ENCODE measurements around the gene TMEM191C.
"Not testable (repeated sequence)": the region's sequence is repeated elsewhere in the genome, so short reads cannot be mapped to it uniquely, and the experiment has no call there.

TMEM191C gene

DNA sequence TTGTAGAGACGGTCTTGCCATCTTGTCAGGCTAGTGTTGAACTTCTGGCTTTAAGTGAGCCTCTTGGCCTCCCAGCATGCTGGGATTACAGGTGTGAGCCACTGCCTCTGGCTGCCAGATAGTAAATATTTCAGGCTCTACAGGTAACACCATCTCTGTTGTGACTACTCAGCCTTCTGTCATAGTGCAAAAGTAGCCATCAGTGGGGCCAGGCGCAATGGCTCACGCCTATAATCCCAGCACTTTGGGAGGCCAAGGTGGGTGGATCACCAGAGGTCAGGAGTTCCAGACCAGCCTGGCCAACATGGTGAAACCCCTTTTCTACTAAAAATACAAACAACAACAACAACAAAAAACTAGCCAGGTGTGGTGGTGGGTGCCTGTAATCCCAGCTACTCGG lies 14.5 kb upstream of the TMEM191C start:
- H3K27ac ChIP-seq (ENCODE audit: insufficient read depth, low read length, poor library complexity, severe bottlenecking); H3K4me1 ChIP-seq (ENCODE audit: control insufficient read depth, insufficient read depth, low read length, poor library complexity, severe bottlenecking); H3K4me3 ChIP-seq (ENCODE audit: insufficient read depth, low read depth, low read length, poor library complexity, severe bottlenecking); H3K36me3 ChIP-seq (ENCODE audit: control insufficient read depth, insufficient read depth, low read length); H3K27me3 ChIP-seq (replicated peaks; ENCODE audit: control insufficient read depth, insufficient read depth, low read length, poor library complexity, severe bottlenecking); DNase-seq; H3K9me3 ChIP-seq (ENCODE audit: control insufficient read depth, low read length): not testable (repeated sequence)

DNA sequence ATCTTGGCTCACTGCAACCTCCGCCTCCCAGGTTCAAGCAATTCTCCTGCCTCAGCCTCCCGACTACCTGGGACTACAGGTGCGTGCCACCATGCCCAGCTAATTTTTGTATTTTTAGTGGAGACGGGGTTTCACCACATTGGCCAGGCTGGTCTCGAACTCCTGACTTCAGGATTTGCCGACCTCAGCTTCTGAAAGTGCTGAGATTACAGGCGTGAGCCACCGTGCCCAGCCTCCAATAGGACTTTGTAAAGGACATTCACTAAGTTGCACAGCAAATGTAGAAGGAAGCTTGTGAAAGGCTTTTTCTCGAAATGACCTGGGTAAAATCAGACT lies 12.2 kb upstream of the TMEM191C start:
- not testable (repeated sequence) for H3K36me3 ChIP-seq (ENCODE audit: control insufficient read depth, insufficient read depth, low read length); H3K27me3 ChIP-seq (replicated peaks; ENCODE audit: control insufficient read depth, insufficient read depth, low read length, poor library complexity, severe bottlenecking); H3K9me3 ChIP-seq (ENCODE audit: control insufficient read depth, low read length); H3K4me3 ChIP-seq (ENCODE audit: insufficient read depth, low read depth, low read length, poor library complexity, severe bottlenecking); DNase-seq; H3K4me1 ChIP-seq (ENCODE audit: control insufficient read depth, insufficient read depth, low read length, poor library complexity, severe bottlenecking); H3K27ac ChIP-seq (ENCODE audit: insufficient read depth, low read length, poor library complexity, severe bottlenecking)

DNA sequence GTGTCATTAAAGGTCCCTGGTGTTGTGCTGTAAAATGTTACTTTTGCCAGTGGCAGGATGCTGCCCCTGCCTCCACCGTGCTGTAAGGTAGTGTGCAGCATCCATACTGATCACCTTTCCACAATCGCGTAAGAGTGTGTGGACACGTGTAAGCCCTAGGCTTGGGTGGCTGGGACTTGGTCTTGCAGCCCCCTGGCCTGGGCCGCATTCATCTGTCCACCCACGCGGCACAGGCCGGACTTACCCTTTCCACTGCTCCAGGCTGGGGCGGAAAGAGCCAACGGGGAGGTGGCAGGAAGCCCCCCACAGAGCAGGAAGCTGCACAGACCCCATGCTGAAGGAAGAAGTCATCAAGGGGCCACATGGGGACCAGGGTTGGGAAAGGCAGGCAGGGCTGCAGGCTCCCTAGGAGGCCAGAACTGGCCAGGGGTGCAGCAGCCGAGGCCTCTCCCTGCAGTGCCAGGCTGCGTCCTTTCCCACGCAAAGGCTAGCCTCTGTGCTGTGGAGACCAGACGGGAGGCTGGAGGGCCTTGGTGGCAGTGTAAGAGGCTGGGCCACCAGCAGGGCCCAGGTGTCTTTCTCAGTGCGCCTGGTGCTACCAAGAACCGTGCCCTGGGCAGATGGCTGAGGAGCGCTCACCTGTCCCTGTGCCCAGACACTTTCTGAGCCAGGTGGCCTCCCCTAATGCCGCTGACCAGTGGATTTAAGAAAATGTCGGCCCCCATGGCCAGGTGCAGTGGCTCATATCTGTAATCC lies 11.7 kb upstream of the TMEM191C start:
- Histone ChIP-seq H3K27ac (ENCODE audit: insufficient read depth, low read length, poor library complexity, severe bottlenecking) (no peak overlapping the region), H3K9me3 (ENCODE audit: control insufficient read depth, low read length) (no peaks in the 10 kb centered on the region), H3K4me3 (ENCODE audit: insufficient read depth, low read depth, low read length, poor library complexity, severe bottlenecking) (no peak overlapping the region), H3K36me3 (ENCODE audit: control insufficient read depth, insufficient read depth, low read length) (no peaks in the 10 kb centered on the region), H3K4me1 (ENCODE audit: control insufficient read depth, insufficient read depth, low read length, poor library complexity, severe bottlenecking) (no peaks in the 10 kb centered on the region), H3K27me3 (replicated peaks; ENCODE audit: control insufficient read depth, insufficient read depth, low read length, poor library complexity, severe bottlenecking) (no peaks in the 10 kb centered on the region)
- DNase-seq: no peak

GRCh38 chr22:21457023-21457787 lies 10.0 kb upstream of the TMEM191C start:
- H3K4me1 ChIP-seq (ENCODE audit: control insufficient read depth, insufficient read depth, low read length, poor library complexity, severe bottlenecking): no peaks in the 10 kb centered on the region
- H3K4me3 ChIP-seq (ENCODE audit: insufficient read depth, low read depth, low read length, poor library complexity, severe bottlenecking): no peak overlapping the region
- no peaks in the 10 kb centered on the region for H3K9me3 ChIP-seq (ENCODE audit: control insufficient read depth, low read length)
- H3K27me3 ChIP-seq (replicated peaks; ENCODE audit: control insufficient read depth, insufficient read depth, low read length, poor library complexity, severe bottlenecking): no peaks in the 10 kb centered on the region
- DNase-seq: no peak
- no peaks in the 10 kb centered on the region for H3K36me3 ChIP-seq (ENCODE audit: control insufficient read depth, insufficient read depth, low read length)
- H3K27ac ChIP-seq (ENCODE audit: insufficient read depth, low read length, poor library complexity, severe bottlenecking): no peak overlapping the region

- H3K9me3 ChIP-seq (ENCODE audit: control insufficient read depth, low read length); H3K4me1 ChIP-seq (ENCODE audit: control insufficient read depth, insufficient read depth, low read length, poor library complexity, severe bottlenecking); H3K36me3 ChIP-seq (ENCODE audit: control insufficient read depth, insufficient read depth, low read length); DNase-seq; H3K27ac ChIP-seq (ENCODE audit: insufficient read depth, low read length, poor library complexity, severe bottlenecking); H3K27me3 ChIP-seq (replicated peaks; ENCODE audit: control insufficient read depth, insufficient read depth, low read length, poor library complexity, severe bottlenecking); H3K4me3 ChIP-seq (ENCODE audit: insufficient read depth, low read depth, low read length, poor library complexity, severe bottlenecking): not testable (repeated sequence)
Observed at GRCh38 chr22:21462672-21463071, 4.5 kb upstream of the TMEM191C start.

GRCh38 chr22:21468194-21469096 lies 1.3 kb downstream of the TMEM191C start:
- DNase-seq: peak; percentile 86 to 93 (median 86)
- H3K27ac ChIP-seq (ENCODE audit: insufficient read depth, low read length, poor library complexity, severe bottlenecking): peak overlapping the region; percentile 51
- not testable (repeated sequence) for H3K9me3 ChIP-seq (ENCODE audit: control insufficient read depth, low read length); H3K4me1 ChIP-seq (ENCODE audit: control insufficient read depth, insufficient read depth, low read length, poor library complexity, severe bottlenecking); H3K36me3 ChIP-seq (ENCODE audit: control insufficient read depth, insufficient read depth, low read length); H3K4me3 ChIP-seq (ENCODE audit: insufficient read depth, low read depth, low read length, poor library complexity, severe bottlenecking); H3K27me3 ChIP-seq (replicated peaks; ENCODE audit: control insufficient read depth, insufficient read depth, low read length, poor library complexity, severe bottlenecking)

DNA sequence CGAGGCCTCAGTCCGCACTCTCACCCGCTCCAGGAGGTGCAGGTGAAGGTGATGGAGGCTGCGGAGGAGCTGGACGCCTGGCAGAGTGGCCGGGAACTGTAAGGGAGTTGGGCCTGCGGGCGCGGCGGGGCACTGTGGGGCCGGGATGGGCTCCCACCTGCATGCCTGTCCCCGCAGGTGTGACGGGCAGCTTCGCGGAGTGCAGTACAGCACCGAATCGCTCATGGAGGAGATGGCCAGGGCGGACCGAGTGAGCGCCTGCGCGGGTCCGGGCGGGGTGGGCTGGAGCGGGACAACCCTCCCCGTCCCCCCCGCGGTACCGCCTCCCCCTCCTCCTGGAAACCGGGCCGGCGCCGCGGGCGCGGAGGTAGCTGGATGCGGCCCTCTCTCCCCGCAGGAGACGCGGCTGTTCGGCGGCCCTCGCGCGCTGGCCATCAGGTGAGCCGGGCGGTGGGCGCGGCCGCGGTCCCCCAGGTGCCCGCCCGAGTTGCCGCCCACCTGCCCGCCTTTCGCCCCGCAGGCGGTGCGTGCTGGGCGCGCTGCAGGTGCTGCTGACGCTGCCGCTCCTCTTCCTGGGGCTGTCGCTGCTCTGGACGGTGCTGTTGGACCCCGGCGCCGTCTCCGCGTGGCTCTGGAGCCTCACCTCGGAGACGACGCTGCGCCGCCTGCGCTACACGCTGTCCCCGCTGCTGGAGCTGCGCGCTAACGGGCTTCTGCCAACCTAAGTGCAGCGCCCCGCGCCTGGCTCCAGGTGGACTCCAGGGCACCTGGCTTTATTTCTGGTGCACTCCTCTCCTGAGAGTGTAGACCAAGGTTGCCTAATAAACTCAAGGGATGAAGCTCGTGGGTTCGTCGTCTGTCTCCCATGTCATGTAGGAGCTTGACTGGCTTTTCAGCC lies 2.2 kb downstream of the TMEM191C start:
- H3K27me3 ChIP-seq (replicated peaks; ENCODE audit: control insufficient read depth, insufficient read depth, low read length, poor library complexity, severe bottlenecking); H3K27ac ChIP-seq (ENCODE audit: insufficient read depth, low read length, poor library complexity, severe bottlenecking); H3K36me3 ChIP-seq (ENCODE audit: control insufficient read depth, insufficient read depth, low read length); DNase-seq; H3K4me1 ChIP-seq (ENCODE audit: control insufficient read depth, insufficient read depth, low read length, poor library complexity, severe bottlenecking); H3K9me3 ChIP-seq (ENCODE audit: control insufficient read depth, low read length); H3K4me3 ChIP-seq (ENCODE audit: insufficient read depth, low read depth, low read length, poor library complexity, severe bottlenecking): not testable (repeated sequence)

DNA sequence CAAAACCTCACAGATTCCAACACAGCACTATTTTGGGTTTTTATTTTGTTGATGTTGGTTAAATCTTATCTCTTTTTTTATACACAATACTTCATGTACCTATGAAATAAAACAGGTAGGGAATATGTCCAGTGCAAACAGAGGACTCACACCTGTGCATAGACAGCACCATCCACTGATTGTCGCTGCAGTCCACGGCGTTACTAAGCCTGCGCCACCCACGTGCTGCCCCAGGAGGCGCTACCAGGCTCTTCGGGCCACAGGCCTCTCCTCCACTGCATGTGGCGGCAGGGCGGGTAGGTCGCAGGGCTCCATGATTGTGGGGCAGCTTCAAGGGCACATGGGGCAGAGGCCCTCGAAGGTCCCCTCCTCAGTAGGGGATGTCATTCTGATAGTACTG lies 5.8 kb downstream of the TMEM191C start:
- not testable (repeated sequence) for H3K27ac ChIP-seq (ENCODE audit: insufficient read depth, low read length, poor library complexity, severe bottlenecking); H3K9me3 ChIP-seq (ENCODE audit: control insufficient read depth, low read length); H3K4me3 ChIP-seq (ENCODE audit: insufficient read depth, low read depth, low read length, poor library complexity, severe bottlenecking); DNase-seq; H3K4me1 ChIP-seq (ENCODE audit: control insufficient read depth, insufficient read depth, low read length, poor library complexity, severe bottlenecking); H3K36me3 ChIP-seq (ENCODE audit: control insufficient read depth, insufficient read depth, low read length); H3K27me3 ChIP-seq (replicated peaks; ENCODE audit: control insufficient read depth, insufficient read depth, low read length, poor library complexity, severe bottlenecking)

GRCh38 chr22:21473664-21474063 lies 6.5 kb downstream of the TMEM191C start:
- not testable (repeated sequence) for DNase-seq; H3K9me3 ChIP-seq (ENCODE audit: control insufficient read depth, low read length); H3K27me3 ChIP-seq (replicated peaks; ENCODE audit: control insufficient read depth, insufficient read depth, low read length, poor library complexity, severe bottlenecking); H3K4me1 ChIP-seq (ENCODE audit: control insufficient read depth, insufficient read depth, low read length, poor library complexity, severe bottlenecking); H3K4me3 ChIP-seq (ENCODE audit: insufficient read depth, low read depth, low read length, poor library complexity, severe bottlenecking); H3K27ac ChIP-seq (ENCODE audit: insufficient read depth, low read length, poor library complexity, severe bottlenecking); H3K36me3 ChIP-seq (ENCODE audit: control insufficient read depth, insufficient read depth, low read length)
